Activated CD4-positive, alpha-beta T cell treated with anti-CD3 and anti-CD28 coated beads for 48 hours (primary cell): ENCODE results near the gene HOXB7.

Experiments used
- DNase-seq: peaks from one replicate; pipeline ENCODE4 v3.0.0-alpha.2; 2020

The HOXB7 gene

GRCh38 chr17:48577946-48578615 is 32.7 kb downstream of the HOXB7 start, which contains the start of gene HOXB4:
TSS of gene HOXB4 (minus strand) at chr17:48578350. CDS start at chr17:48578319, 31 bp downstream.
- DNase-seq, result peak; percentile 70

- DNase-seq, result no peak
Measured at GRCh38 chr17:48577330-48577945, 33.4 kb downstream of the HOXB7 start.

- no peak for DNase-seq
Measured at GRCh38 chr17:48576479-48577309, 34.1 kb downstream of the HOXB7 start.

- DNase-seq, result no peak
Measured at GRCh38 chr17:48575673-48576478, 34.9 kb downstream of the HOXB7 start.

- no peak for DNase-seq
Measured at GRCh38 chr17:48575066-48575582, 35.7 kb downstream of the HOXB7 start.

GRCh38 chr17:48574505-48575065 is 36.2 kb downstream of the HOXB7 start:
- DNase-seq, result no peak

- no peak for DNase-seq
Measured at GRCh38 chr17:48571826-48572417, 38.9 kb downstream of the HOXB7 start.

- no peak for DNase-seq
Measured at GRCh38 chr17:48571024-48571818, 39.6 kb downstream of the HOXB7 start.

GRCh38 chr17:48570325-48571023 is 40.3 kb downstream of the HOXB7 start:
- DNase-seq, result no peak

GRCh38 chr17:48569674-48570324 is 41.0 kb downstream of the HOXB7 start:
- DNase-seq, result no peak

GRCh38 chr17:48569240-48569582 is 41.6 kb downstream of the HOXB7 start:
- DNase-seq, result no peak

GRCh38 chr17:48568499-48569239 is 42.1 kb downstream of the HOXB7 start:
- DNase-seq, result no peak

- no peak for DNase-seq
Measured at GRCh38 chr17:48567646-48568354, 43.0 kb downstream of the HOXB7 start.

- DNase-seq, result no peak
Measured at GRCh38 chr17:48567209-48567608, 43.6 kb downstream of the HOXB7 start.

- DNase-seq, result no peak
Measured at GRCh38 chr17:48566717-48567116, 44.1 kb downstream of the HOXB7 start.

GRCh38 chr17:48565925-48566710 is 44.7 kb downstream of the HOXB7 start:
- DNase-seq, result no peak

GRCh38 chr17:48565022-48565554 is 45.7 kb downstream of the HOXB7 start:
- DNase-seq, result no peak
